Adipose tissue (tissue), 3 donors: ENCODE measurements around the gene NR0B2. TPM values are rescaled to one million over a fixed set of nuclear protein-coding genes. Genes with fewer than 3 reads are reported as not detected.
"Not testable (repeated sequence)": the region's sequence is repeated elsewhere in the genome, so short reads cannot be mapped to it uniquely, and the experiment has no call there.

Experiments
- H3K27ac ChIP-seq: one replicate; pipeline ENCODE4 v1.5.1; 2013; ENCODE audit warnings: low read depth, low read length
- WGBS, 3 donors: extraction: QIAGEN DNeasy Blood & Tissue Kit; methylation state at CpG; one replicate each; pipeline ENCODE4 v1.1.7; 2013; 5-methylcytosine and 5-hydroxymethylcytosine counted together
- polyA plus RNA-seq, 3 donors: library from polyadenylated mRNA; stranded (reverse); fragments of 200-250 nt; gene quantifications; one replicate each; pipeline ENCODE4 v1.2.3, GENCODE V29; 2013
- donor health status: healthy with polysubstance abuse.
- donor health status: Bipolar disorder and iron deficiency.
- donor health status: healthy.

Gene NR0B2
- polyA plus RNA-seq, result 10 to 100 TPM in 1 of 3 donors, 1 to 10 TPM in 1, not detected in 1; 4.0 to 16.3 TPM

GRCh38 chr1:26913754-26914619, at the start of gene NR0B2:
Gene NR0B2 (minus strand): TSS chr1:26913975. CDS start chr1:26913940, 35 bp downstream.
- no peak within 1 kb of the TSS for H3K27ac ChIP-seq
- 27 to 87% (median 82%) methylated on average over 16 of the region's 16 CpGs for WGBS, 3 donors

DNA sequence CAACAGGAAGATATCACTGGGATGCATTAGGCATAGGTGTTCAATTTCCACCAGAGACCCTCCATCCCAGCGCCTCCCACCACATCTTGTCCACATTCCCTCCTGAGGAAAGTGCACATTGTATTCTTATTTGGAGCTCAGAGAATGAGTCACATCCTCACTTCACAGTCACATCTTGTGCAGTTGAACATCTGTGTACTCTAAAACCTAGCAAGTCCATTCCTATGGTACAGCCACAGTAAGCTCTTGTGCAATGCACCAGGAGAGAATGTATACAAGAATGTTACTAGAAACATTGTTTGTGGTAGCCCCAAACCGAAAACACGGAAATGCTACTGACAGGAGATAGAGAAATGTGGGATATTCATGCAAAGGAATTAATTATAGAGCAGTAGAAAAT, 48.1 kb upstream of the NR0B2 start:
- 48 to 82% (median 58%) methylated on average over 3 of the region's 3 CpGs for WGBS, 3 donors

DNA sequence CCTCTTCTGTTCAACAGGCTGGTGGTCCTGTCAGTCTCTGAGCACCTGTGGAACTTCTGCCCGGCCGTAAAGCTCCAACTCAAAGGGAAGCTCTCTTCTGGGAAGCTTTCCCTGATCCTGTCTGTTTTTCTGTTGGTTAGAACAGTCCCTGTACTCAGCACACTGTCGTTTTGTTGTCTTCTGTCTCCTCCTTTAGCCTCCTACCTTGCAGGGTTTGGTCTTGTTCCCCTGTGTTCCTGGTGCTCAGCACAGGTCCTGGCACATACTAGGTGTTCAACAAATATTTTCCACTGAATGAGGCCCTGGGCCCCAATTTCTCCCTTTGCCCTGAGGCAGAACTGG, 46.8 kb upstream of the NR0B2 start:
- 13 to 36% (median 26%) methylated on average over 3 of the region's 3 CpGs for WGBS, 3 donors
- H3K27ac ChIP-seq, result no peak overlapping the region

More for the DNA sequence above, 48.1 kb upstream of the NR0B2 start:
- no peak overlapping the region for H3K27ac ChIP-seq

GRCh38 chr1:26959722-26960624, 46.2 kb upstream of the NR0B2 start, which contains the start of gene KDF1:
Gene KDF1 (minus strand): TSS chr1:26960468. CDS start chr1:26952380, 8,088 bp downstream.
- WGBS, 3 donors, result 1 to 2% (median 2%) methylated on average over 68 to 86 of the region's 86 CpGs
- H3K27ac ChIP-seq, result no peak within 1 kb of the TSS

DNA sequence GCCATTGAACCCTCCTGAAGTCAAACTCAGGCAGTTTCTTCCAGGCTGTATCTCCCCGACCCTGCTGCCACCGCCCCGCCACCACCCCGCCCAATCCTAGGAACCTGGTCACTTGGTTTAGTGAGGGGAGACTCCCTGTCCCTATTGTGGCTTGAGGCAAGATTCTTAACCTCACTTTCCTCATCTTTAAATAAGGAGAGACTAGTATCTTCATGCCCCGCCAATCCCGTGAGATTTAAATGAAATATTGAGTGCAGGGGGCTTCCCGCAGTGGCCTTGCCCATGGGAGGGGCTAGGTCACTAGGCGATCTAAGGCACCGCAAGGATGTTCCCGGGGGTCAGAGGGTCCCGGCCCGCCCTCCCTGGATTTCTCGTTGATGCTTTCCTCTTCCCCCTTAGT, 45.5 kb upstream of the NR0B2 start:
- WGBS, 3 donors, result 6 to 25% (median 20%) methylated on average over 11 to 13 of the region's 13 CpGs

DNA sequence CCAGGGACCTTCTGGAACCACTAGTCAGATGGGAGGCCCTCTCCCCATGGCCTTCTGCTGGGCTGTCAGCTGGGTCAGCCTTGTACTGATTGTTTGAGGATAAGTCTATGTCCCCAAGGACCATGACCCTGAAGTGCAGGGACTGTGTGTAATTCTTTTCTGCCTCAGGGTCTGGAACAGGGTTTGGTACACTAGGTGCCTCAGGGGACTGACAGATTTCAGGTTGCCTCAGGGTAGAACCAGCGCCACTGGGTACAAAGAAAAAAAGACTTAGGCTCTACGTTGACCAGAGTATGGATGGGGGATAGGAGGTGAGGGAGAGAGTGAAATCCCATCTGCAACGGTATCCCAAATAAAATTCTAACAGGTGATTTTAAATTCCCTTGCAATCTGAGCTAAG, 43.5 kb upstream of the NR0B2 start:
- WGBS, 3 donors, result 85 to 90% (median 87%) methylated on average over 3 of the region's 3 CpGs
- H3K27ac ChIP-seq, result no peak overlapping the region

More for the DNA sequence above, 45.5 kb upstream of the NR0B2 start:
- H3K27ac ChIP-seq, result no peak overlapping the region

DNA sequence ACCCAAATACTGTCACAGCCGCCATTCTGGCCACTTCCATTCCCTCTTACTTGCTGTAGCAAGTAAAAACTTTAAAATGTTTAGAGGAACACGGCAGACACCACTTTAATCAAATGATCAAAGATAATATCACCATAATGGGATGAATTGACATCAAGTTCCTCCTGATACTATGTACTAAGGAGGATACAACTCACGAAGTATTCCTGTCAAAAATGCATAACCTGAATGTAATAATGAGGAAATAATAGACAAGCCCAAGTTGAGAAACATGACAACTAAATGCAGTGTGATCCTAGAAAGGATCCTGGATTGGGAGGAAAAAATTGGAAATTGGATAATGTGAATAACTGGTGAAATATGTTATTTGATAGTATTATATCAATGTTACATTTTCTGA, 42.5 kb upstream of the NR0B2 start:
- no peak overlapping the region for H3K27ac ChIP-seq
- 76 to 90% (median 86%) methylated on average over 3 of the region's 3 CpGs for WGBS, 3 donors

DNA sequence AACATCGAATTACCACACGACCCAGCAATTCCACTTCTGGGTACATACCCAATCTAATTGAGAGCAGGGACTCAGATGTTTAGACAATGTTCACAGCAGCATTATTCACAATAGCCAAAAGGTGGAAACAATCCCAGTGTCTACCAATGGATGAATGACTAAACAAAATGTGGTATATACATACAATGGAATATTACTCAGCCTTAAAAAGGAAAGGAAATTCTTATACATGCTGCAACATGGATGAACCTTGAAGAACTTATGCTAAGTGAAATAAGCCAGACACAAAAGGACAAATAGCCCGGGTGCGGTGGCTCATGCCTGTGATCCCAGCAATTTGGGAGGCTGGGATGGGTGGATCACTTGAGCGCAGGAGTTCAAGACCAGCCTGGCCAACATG, 39.6 kb upstream of the NR0B2 start:
- 95 to 97% (median 96%) methylated on average over 5 of the region's 5 CpGs for WGBS, 3 donors
- H3K27ac ChIP-seq, result no peak overlapping the region

GRCh38 chr1:26951821-26952497, 38.2 kb upstream of the NR0B2 start:
- H3K27ac ChIP-seq, result no peak overlapping the region
- 88 to 91% (median 90%) methylated on average over 24 of the region's 24 CpGs for WGBS, 3 donors

DNA sequence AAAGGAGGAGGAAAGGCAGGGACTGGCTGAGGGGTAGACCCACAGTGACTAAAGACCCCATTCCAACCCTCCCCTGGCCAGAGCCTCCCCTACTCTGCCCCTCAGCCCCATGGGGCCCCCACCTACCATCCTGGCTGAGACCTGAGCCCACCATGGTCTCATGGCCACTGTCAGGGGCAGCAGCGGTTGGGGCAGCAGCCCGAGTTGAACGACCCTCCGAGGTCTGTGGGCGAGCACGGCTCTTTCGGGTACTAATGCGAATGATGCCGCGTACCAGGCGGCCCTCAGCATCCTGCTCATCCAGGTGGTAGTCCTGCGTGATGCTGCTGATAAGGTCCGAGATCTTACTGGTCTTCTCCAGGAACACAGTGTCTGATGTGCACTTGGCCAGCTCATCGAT, 37.4 kb upstream of the NR0B2 start:
- WGBS, 3 donors, result 93 to 96% (median 94%) methylated on average over 14 of the region's 14 CpGs

GRCh38 chr1:26950602-26951001, 36.8 kb upstream of the NR0B2 start:
- 54 to 73% (median 55%) methylated on average over 8 of the region's 8 CpGs for WGBS, 3 donors
- H3K27ac ChIP-seq, result no peak overlapping the region

More for the DNA sequence above, 37.4 kb upstream of the NR0B2 start:
- H3K27ac ChIP-seq, result no peak overlapping the region

- no peak overlapping the region for H3K27ac ChIP-seq
- WGBS, 3 donors, result 69 to 85% (median 75%) methylated on average over 3 of the region's 3 CpGs
Measured at GRCh38 chr1:26949926-26950319, 36.1 kb upstream of the NR0B2 start.

DNA sequence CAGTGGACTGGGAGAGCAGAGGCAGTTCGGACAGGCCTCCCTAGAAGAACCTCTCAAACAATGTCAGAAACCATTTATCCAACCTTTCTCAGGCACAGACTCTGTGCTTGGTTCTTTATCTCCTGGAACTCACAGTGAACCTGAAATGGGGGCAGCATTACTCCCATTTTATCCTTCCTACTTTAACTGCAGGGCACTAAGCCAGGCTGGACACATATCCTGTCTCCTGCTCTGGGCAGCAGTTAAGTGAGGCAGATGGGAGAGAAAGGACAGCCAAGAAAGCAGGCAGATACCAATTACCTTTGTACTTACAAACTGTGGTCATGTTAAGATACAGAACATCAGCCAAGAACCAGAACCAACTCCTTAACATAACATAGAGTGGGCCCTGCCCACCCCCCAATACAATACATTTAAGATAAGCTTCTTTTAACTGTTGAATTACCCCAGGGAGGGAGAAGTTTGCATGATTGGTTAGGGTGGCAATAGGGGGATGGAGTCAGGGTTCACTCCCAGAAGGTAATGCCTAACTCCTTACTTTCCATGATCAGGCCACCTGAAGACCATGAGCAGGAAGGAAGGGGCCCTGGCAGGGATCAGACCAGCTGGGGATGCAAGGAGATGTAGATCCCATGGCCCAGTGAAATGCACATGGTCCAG, 35.6 kb upstream of the NR0B2 start:
- no peak overlapping the region for H3K27ac ChIP-seq
- WGBS, 3 donors, result 73 to 77% (median 73%) methylated on average over 1 of the region's 1 CpG

- H3K27ac ChIP-seq, result not testable (repeated sequence)
- 91 to 92% (median 91%) methylated on average over 16 of the region's 16 CpGs for WGBS, 3 donors
Measured at GRCh38 chr1:26948725-26949057, 34.9 kb upstream of the NR0B2 start.

- WGBS, 3 donors, result 36 to 82% (median 76%) methylated on average over 4 of the region's 4 CpGs
- no peak overlapping the region for H3K27ac ChIP-seq
Measured at GRCh38 chr1:26946270-26946669, 32.5 kb upstream of the NR0B2 start.

DNA sequence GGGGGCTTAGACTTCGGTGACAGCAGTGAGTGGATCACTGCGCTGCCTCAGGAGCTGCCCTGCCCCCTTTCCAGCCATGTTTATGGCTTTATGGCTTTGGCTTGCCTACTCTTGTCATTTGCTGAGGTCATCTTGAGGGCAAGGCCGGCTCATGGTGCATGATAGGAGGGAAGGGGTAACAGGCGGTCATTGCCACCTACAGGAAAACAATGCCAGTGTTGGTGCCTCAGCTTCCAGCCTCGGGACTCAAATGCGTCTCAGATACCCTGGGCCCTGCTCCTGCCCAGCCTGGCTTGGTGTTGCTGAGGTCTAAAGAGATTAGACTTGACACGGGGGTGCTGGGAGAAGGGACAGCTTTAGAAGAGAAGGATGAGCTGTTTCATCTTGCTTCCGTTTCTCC, 32.0 kb upstream of the NR0B2 start:
- no peak overlapping the region for H3K27ac ChIP-seq
- 50 to 91% (median 76%) methylated on average over 8 of the region's 8 CpGs for WGBS, 3 donors

DNA sequence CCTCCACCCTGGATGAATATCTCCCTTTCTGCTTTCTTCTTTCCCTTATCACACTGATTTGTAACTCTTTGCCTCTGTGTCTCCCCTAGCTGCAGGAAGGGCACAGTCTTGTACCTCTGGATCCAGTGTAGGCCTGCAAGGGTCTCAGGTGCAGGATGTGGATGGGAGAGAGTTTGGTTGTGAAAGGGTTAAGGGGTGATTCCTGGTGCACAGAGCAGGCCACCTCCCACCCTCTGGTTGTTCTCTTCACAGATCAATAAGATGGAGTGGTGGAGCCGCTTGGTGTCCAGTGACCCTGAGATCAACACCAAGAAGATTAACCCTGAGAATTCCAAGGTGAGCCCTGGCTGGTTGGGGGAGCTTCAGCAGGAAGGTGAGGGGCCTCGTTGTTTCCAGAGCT, 31.4 kb upstream of the NR0B2 start:
- WGBS, 3 donors, result 19 to 78% (median 73%) methylated on average over 2 of the region's 2 CpGs
- H3K27ac ChIP-seq, result no peak overlapping the region

DNA sequence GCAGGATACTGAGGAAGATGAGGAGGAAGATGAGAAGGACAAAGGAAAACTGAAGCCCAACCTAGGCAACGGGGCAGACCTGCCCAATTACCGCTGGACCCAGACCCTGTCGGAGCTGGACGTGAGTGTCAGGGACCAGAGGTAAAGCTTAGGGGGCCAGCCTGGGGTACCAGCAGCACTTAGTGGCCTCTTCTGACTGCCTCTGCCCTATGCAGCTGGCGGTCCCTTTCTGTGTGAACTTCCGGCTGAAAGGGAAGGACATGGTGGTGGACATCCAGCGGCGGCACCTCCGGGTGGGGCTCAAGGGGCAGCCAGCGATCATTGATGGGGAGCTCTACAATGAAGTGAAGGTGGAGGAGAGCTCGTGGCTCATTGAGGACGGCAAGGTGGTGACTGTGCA, 28.9 kb upstream of the NR0B2 start:
- H3K27ac ChIP-seq, result no peak overlapping the region
- 97 to 98% (median 97%) methylated on average over 12 of the region's 12 CpGs for WGBS, 3 donors
